ENCODE results near the gene ZDHHC9. TPM values are rescaled to one million over a fixed set of nuclear protein-coding genes. Genes with fewer than 3 reads are reported as not detected.

ZDHHC9 gene
- total RNA-seq, 1 donor from 2014 or later = 45.4 TPM

- TF ChIP-seq, protein P1, sequence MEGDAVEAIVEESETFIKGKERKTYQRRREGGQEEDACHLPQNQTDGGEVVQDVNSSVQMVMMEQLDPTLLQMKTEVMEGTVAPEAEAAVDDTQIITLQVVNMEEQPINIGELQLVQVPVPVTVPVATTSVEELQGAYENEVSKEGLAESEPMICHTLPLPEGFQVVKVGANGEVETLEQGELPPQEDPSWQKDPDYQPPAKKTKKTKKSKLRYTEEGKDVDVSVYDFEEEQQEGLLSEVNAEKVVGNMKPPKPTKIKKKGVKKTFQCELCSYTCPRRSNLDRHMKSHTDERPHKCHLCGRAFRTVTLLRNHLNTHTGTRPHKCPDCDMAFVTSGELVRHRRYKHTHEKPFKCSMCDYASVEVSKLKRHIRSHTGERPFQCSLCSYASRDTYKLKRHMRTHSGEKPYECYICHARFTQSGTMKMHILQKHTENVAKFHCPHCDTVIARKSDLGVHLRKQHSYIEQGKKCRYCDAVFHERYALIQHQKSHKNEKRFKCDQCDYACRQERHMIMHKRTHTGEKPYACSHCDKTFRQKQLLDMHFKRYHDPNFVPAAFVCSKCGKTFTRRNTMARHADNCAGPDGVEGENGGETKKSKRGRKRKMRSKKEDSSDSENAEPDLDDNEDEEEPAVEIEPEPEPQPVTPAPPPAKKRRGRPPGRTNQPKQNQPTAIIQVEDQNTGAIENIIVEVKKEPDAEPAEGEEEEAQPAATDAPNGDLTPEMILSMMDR (IDR thresholded peaks at IDR 0.05) = no peak
- no peaks in the 10 kb centered on the region for H3K36me3 Mint-ChIP-seq (ENCODE audit: low read depth)
- no peaks in the 10 kb centered on the region for H3K4me1 Mint-ChIP-seq (ENCODE audit: low read depth)
- no peak for DNase-seq (ENCODE audit: low spot score)
- no peaks in the 10 kb centered on the region for H3K9me3 Mint-ChIP-seq (ENCODE audit: low read depth)
- no peaks in the 10 kb centered on the region for H3K27me3 Mint-ChIP-seq (ENCODE audit: low read depth)
- no peak overlapping the region for H3K27ac Mint-ChIP-seq (ENCODE audit: unreplicated experiment)
- no peak overlapping the region for H3K4me3 Mint-ChIP-seq (ENCODE audit: unreplicated experiment)
Measured at GRCh38 chrX:129798888-129799287, 44.8 kb downstream of the ZDHHC9 start.

DNA sequence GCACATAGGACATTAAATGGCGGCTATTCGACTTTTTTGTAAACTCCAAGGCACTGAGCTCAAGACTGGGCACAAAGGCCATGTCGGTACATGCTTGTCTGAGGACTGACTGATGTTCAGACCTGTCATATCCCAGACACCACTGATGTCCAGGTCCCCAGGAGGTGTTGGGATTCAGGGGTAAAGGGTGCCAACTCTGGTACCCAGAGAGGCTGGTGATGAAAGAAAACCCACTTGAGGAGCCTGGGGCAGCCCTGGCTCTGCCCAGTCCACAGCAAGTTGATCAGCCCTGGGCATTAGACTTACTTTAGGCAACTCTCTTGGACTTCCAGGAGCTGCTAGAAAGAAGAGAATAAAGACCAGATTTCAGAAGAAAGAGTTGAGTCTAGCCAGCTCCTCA lies 45.2 kb downstream of the ZDHHC9 start:
- no peak for DNase-seq (ENCODE audit: low spot score)
- H3K27me3 Mint-ChIP-seq (ENCODE audit: low read depth) = no peaks in the 10 kb centered on the region
- TF ChIP-seq, protein P1 (IDR thresholded peaks at IDR 0.05) = no peak
- H3K4me3 Mint-ChIP-seq (ENCODE audit: unreplicated experiment) = no peak overlapping the region
- no peaks in the 10 kb centered on the region for H3K9me3 Mint-ChIP-seq (ENCODE audit: low read depth)
- no peak overlapping the region for H3K27ac Mint-ChIP-seq (ENCODE audit: unreplicated experiment)
- H3K36me3 Mint-ChIP-seq (ENCODE audit: low read depth) = no peaks in the 10 kb centered on the region
- H3K4me1 Mint-ChIP-seq (ENCODE audit: low read depth) = no peaks in the 10 kb centered on the region

- Mint-ChIP-seq H3K27me3 (ENCODE audit: low read depth) (no peaks in the 10 kb centered on the region), H3K4me1 (ENCODE audit: low read depth) (no peaks in the 10 kb centered on the region), H3K27ac (ENCODE audit: unreplicated experiment) (no peak overlapping the region), H3K9me3 (ENCODE audit: low read depth) (no peaks in the 10 kb centered on the region), H3K4me3 (ENCODE audit: unreplicated experiment) (no peak overlapping the region), H3K36me3 (ENCODE audit: low read depth) (no peaks in the 10 kb centered on the region)
- TF ChIP-seq, protein P1 (IDR thresholded peaks at IDR 0.05) = no peak
- no peak for DNase-seq (ENCODE audit: low spot score)
Measured at GRCh38 chrX:129797251-129797906, 46.3 kb downstream of the ZDHHC9 start.

GRCh38 chrX:129795584-129795983 lies 48.1 kb downstream of the ZDHHC9 start:
- TF ChIP-seq, protein P1 (IDR thresholded peaks at IDR 0.05) = no peak
- no peaks in the 10 kb centered on the region for H3K27me3 Mint-ChIP-seq (ENCODE audit: low read depth)
- no peaks in the 10 kb centered on the region for H3K36me3 Mint-ChIP-seq (ENCODE audit: low read depth)
- no peaks in the 10 kb centered on the region for H3K4me1 Mint-ChIP-seq (ENCODE audit: low read depth)
- H3K4me3 Mint-ChIP-seq (ENCODE audit: unreplicated experiment) = no peak overlapping the region
- no peaks in the 10 kb centered on the region for H3K9me3 Mint-ChIP-seq (ENCODE audit: low read depth)
- H3K27ac Mint-ChIP-seq (ENCODE audit: unreplicated experiment) = no peak overlapping the region
- no peak for DNase-seq (ENCODE audit: low spot score)

GRCh38 chrX:129793604-129794191 lies 50.0 kb downstream of the ZDHHC9 start:
- no peaks in the 10 kb centered on the region for H3K9me3 Mint-ChIP-seq (ENCODE audit: low read depth)
- H3K4me1 Mint-ChIP-seq (ENCODE audit: low read depth) = no peaks in the 10 kb centered on the region
- TF ChIP-seq, protein P1 (IDR thresholded peaks at IDR 0.05) = no peak
- H3K36me3 Mint-ChIP-seq (ENCODE audit: low read depth) = no peaks in the 10 kb centered on the region
- no peak overlapping the region for H3K4me3 Mint-ChIP-seq (ENCODE audit: unreplicated experiment)
- H3K27ac Mint-ChIP-seq (ENCODE audit: unreplicated experiment) = no peak overlapping the region
- no peaks in the 10 kb centered on the region for H3K27me3 Mint-ChIP-seq (ENCODE audit: low read depth)
- no peak for DNase-seq (ENCODE audit: low spot score)

Measured in chondrocyte (in vitro differentiated cells).